HepG2 (cell line): Measurements from ENCODE around the gene PLAGL2. TPM values are rescaled to one million over a fixed set of nuclear protein-coding genes. Genes with fewer than 3 reads are reported as not detected.

Experiments used
- CEBPZ ChIP-seq: IDR thresholded peaks from 2 replicates; pipeline ENCODE4 v1.6.1; 2012; ENCODE audit warnings: low read length, improper control_type of control experiment
- HNF4A ChIP-seq: sonication (generic); formaldehyde crosslinking; IDR thresholded peaks from 2 replicates; pipeline ENCODE4 v1.4.0; 2020; ENCODE audit warnings: missing genetic modification reagents
- MAX ChIP-seq: IDR thresholded peaks from 2 replicates; pipeline ENCODE4 v1.6.1; 2012; ENCODE audit warnings: inconsistent platforms
- NR2C2 ChIP-seq: sonication (generic); formaldehyde crosslinking; IDR thresholded peaks from 2 replicates; pipeline ENCODE4 v1.4.0; 2020; ENCODE audit warnings: missing genetic modification reagents, mild to moderate bottlenecking, moderate library complexity, borderline replicate concordance
- polyA plus RNA-seq, 8 experiments: library from polyadenylated mRNA; depleted of rRNA in 3 of 8; stranded (reverse) in 7 of 8; unstranded in 1 of 8; fragments of >200 nt; fragmentation: Illumina TruSeq in 4 of 8; extraction: Trizol in 4 of 8; gene quantifications; 2 replicates each; pipeline versions ENCODE4 v1.2.1 to v1.2.3, GENCODE V29; 2011 to 2016; ENCODE audit warnings: low read depth in 4 of 8, missing spikeins in 1 of 8, mixed read lengths in 1 of 8; ENCODE audit not compliant: insufficient read depth in 1 of 8
- total RNA-seq, 5 experiments: library from RNA; depleted of rRNA; stranded (reverse); fragments of >200 nt; fragmentation: Illumina TruSeq; extraction: Trizol; gene quantifications; 2 replicates each; pipeline ENCODE4 v1.2.3, GENCODE V29; 2016; ENCODE audit warnings: low read depth in 1 of 5
- TF ChIP-seq, protein P1 (sequence below): sonication (generic); formaldehyde crosslinking; IDR thresholded peaks from 2 replicates; pipeline ENCODE4 v1.4.0; 2020; ENCODE audit warnings: missing genetic modification reagents, mild to moderate bottlenecking, borderline replicate concordance
- TF ChIP-seq, protein P2 (sequence below): sonication (generic); formaldehyde crosslinking; IDR thresholded peaks from 2 replicates; pipeline ENCODE4 v1.8.1; 2023; ENCODE audit warnings: mild to moderate bottlenecking, missing genetic modification reagents, borderline replicate concordance

Gene PLAGL2
- total and polyA plus RNA-seq, 2 of the 13 experiments (the other 11 are each of a cell fraction or from before 2014, with no cell fraction given) = 15.2 to 15.3 TPM

DNA sequence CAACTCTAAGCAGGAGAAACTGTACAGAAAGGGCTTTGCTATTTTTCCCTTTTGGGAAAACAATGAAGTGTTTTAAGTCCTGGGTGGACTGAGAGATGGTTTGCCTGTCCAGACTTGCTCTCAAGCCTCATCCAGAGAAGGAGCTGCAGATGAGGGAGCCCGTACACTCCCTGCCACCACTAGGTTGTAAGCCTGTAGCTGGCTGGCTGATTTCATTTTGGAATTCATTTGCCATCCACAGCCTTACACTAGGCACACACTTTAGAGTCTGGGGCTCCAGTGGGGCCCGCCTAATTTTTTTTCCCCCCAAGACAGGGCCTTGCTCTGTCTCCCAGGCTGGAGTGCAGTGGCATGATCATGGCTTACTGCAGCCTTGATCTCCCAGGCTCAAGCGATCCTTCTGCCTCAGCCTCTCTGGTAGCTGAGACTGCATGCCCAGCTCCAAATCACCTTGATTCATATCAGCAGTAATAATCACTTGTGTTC lies 28.5 kb upstream of the PLAGL2 start (continued):
- 0 out of 2 replicates have a peak, but pooled peaks have one; percentile 4 for TF ChIP-seq MAX
- no peak for TF ChIP-seq CEBPZ
- TF ChIP-seq, protein P1, sequence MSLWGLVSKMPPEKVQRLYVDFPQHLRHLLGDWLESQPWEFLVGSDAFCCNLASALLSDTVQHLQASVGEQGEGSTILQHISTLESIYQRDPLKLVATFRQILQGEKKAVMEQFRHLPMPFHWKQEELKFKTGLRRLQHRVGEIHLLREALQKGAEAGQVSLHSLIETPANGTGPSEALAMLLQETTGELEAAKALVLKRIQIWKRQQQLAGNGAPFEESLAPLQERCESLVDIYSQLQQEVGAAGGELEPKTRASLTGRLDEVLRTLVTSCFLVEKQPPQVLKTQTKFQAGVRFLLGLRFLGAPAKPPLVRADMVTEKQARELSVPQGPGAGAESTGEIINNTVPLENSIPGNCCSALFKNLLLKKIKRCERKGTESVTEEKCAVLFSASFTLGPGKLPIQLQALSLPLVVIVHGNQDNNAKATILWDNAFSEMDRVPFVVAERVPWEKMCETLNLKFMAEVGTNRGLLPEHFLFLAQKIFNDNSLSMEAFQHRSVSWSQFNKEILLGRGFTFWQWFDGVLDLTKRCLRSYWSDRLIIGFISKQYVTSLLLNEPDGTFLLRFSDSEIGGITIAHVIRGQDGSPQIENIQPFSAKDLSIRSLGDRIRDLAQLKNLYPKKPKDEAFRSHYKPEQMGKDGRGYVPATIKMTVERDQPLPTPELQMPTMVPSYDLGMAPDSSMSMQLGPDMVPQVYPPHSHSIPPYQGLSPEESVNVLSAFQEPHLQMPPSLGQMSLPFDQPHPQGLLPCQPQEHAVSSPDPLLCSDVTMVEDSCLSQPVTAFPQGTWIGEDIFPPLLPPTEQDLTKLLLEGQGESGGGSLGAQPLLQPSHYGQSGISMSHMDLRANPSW (CRISPR knock-in tag) = peak; percentile 2; the same call in 1 of the 2 replicates
- TF ChIP-seq HNF4A (CRISPR knock-in tag) = no peak
- peak; percentile 14; the same call in 1 of the 2 replicates for TF ChIP-seq NR2C2
- TF ChIP-seq, protein P2, sequence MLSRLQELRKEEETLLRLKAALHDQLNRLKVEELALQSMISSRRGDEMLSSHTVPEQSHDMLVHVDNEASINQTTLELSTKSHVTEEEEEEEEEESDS (CRISPR knock-in tag) = no peak
